ENCODE data around the gene PAK1.
"Not testable (repeated sequence)": the region's sequence is repeated elsewhere in the genome, so short reads cannot be mapped to it uniquely, and the experiment has no call there.

PAK1 gene

GRCh38 chr11:77392842-77393241 lies 81.1 kb downstream of the PAK1 start:
- Mint-ChIP-seq H3K4me1 (ENCODE audit: low read depth) (peaks cover 10% of the 10 kb centered on the region), H3K9me3 (ENCODE audit: low read depth) (no peaks in the 10 kb centered on the region), H3K4me3 (no peak overlapping the region), H3K36me3 (peaks cover 11% of the 10 kb centered on the region), H3K27ac (no peak overlapping the region), H3K27me3 (no peaks in the 10 kb centered on the region)

- H3K27me3 Mint-ChIP-seq: no peaks in the 10 kb centered on the region
- H3K36me3 Mint-ChIP-seq: peaks cover 21% of the 10 kb centered on the region
Observed at GRCh38 chr11:77387701-77388100, 86.2 kb downstream of the PAK1 start.

GRCh38 chr11:77386178-77386577 lies 87.7 kb downstream of the PAK1 start:
- Mint-ChIP-seq H3K9me3 (ENCODE audit: low read depth) (no peaks in the 10 kb centered on the region), H3K4me3 (no peak overlapping the region), H3K27me3 (no peaks in the 10 kb centered on the region), H3K27ac (no peak overlapping the region), H3K36me3 (peaks cover 19% of the 10 kb centered on the region), H3K4me1 (ENCODE audit: low read depth) (peaks cover 11% of the 10 kb centered on the region)

More at GRCh38 chr11:77387701-77388100, 86.2 kb downstream of the PAK1 start:
- Mint-ChIP-seq H3K4me3 (no peak overlapping the region), H3K27ac (no peak overlapping the region), H3K4me1 (ENCODE audit: low read depth) (peaks cover 11% of the 10 kb centered on the region), H3K9me3 (ENCODE audit: low read depth) (no peaks in the 10 kb centered on the region)

- H3K4me1 Mint-ChIP-seq (ENCODE audit: low read depth): peaks cover 11% of the 10 kb centered on the region
Observed at GRCh38 chr11:77385255-77385771, 88.6 kb downstream of the PAK1 start.

GRCh38 chr11:77384571-77384970 lies 89.3 kb downstream of the PAK1 start:
- Mint-ChIP-seq H3K36me3 (peaks cover 18% of the 10 kb centered on the region), H3K27ac (no peak overlapping the region), H3K4me1 (ENCODE audit: low read depth) (peaks cover 9% of the 10 kb centered on the region), H3K9me3 (ENCODE audit: low read depth) (no peaks in the 10 kb centered on the region), H3K27me3 (no peaks in the 10 kb centered on the region), H3K4me3 (no peak overlapping the region)

More at GRCh38 chr11:77385255-77385771, 88.6 kb downstream of the PAK1 start:
- not testable (repeated sequence) for H3K27ac Mint-ChIP-seq; H3K9me3 Mint-ChIP-seq (ENCODE audit: low read depth); H3K4me3 Mint-ChIP-seq; H3K27me3 Mint-ChIP-seq
- peaks cover 16% of the 10 kb centered on the region for H3K36me3 Mint-ChIP-seq

GRCh38 chr11:77383349-77383748 lies 90.5 kb downstream of the PAK1 start:
- H3K9me3 Mint-ChIP-seq (ENCODE audit: low read depth); H3K27ac Mint-ChIP-seq; H3K4me3 Mint-ChIP-seq; H3K27me3 Mint-ChIP-seq; H3K4me1 Mint-ChIP-seq (ENCODE audit: low read depth): not testable (repeated sequence)
- peaks cover 20% of the 10 kb centered on the region for H3K36me3 Mint-ChIP-seq

GRCh38 chr11:77381729-77382665 lies 91.9 kb downstream of the PAK1 start:
- H3K4me1 Mint-ChIP-seq (ENCODE audit: low read depth): no peaks in the 10 kb centered on the region
- H3K36me3 Mint-ChIP-seq: peaks cover 23% of the 10 kb centered on the region
- no peak overlapping the region for H3K27ac Mint-ChIP-seq
- no peaks in the 10 kb centered on the region for H3K9me3 Mint-ChIP-seq (ENCODE audit: low read depth)
- H3K4me3 Mint-ChIP-seq: no peak overlapping the region
- H3K27me3 Mint-ChIP-seq: no peaks in the 10 kb centered on the region

- Mint-ChIP-seq H3K9me3 (ENCODE audit: low read depth) (no peaks in the 10 kb centered on the region), H3K4me3 (no peak overlapping the region), H3K27ac (no peak overlapping the region), H3K4me1 (ENCODE audit: low read depth) (no peaks in the 10 kb centered on the region), H3K36me3 (peaks cover 25% of the 10 kb centered on the region), H3K27me3 (no peaks in the 10 kb centered on the region)
Observed at GRCh38 chr11:77379934-77380333, 94.0 kb downstream of the PAK1 start.

- Mint-ChIP-seq H3K27me3 (no peaks in the 10 kb centered on the region), H3K27ac (no peak overlapping the region), H3K4me1 (ENCODE audit: low read depth) (no peaks in the 10 kb centered on the region), H3K4me3 (no peak overlapping the region), H3K9me3 (ENCODE audit: low read depth) (no peaks in the 10 kb centered on the region), H3K36me3 (peaks cover 23% of the 10 kb centered on the region)
Observed at GRCh38 chr11:77379253-77379652, 94.6 kb downstream of the PAK1 start.

GRCh38 chr11:77377734-77378133 lies 96.2 kb downstream of the PAK1 start:
- Mint-ChIP-seq H3K27ac (no peak overlapping the region), H3K9me3 (ENCODE audit: low read depth) (no peaks in the 10 kb centered on the region), H3K4me3 (no peak overlapping the region), H3K27me3 (no peaks in the 10 kb centered on the region), H3K4me1 (ENCODE audit: low read depth) (no peaks in the 10 kb centered on the region), H3K36me3 (peaks cover 17% of the 10 kb centered on the region)

- Mint-ChIP-seq H3K4me3 (no peak overlapping the region), H3K27ac (no peak overlapping the region), H3K9me3 (ENCODE audit: low read depth) (no peaks in the 10 kb centered on the region), H3K4me1 (ENCODE audit: low read depth) (peaks cover 5% of the 10 kb centered on the region), H3K27me3 (no peaks in the 10 kb centered on the region), H3K36me3 (peaks cover 17% of the 10 kb centered on the region)
Observed at GRCh38 chr11:77375107-77375506, 98.8 kb downstream of the PAK1 start.

GRCh38 chr11:77374611-77375031 lies 99.3 kb downstream of the PAK1 start:
- Mint-ChIP-seq H3K36me3 (peaks cover 16% of the 10 kb centered on the region), H3K27ac (no peak overlapping the region), H3K4me3 (no peak overlapping the region), H3K27me3 (no peaks in the 10 kb centered on the region), H3K4me1 (ENCODE audit: low read depth) (peaks cover 10% of the 10 kb centered on the region), H3K9me3 (ENCODE audit: low read depth) (no peaks in the 10 kb centered on the region)

- Mint-ChIP-seq H3K4me1 (ENCODE audit: low read depth) (peaks cover 10% of the 10 kb centered on the region), H3K9me3 (ENCODE audit: low read depth) (no peaks in the 10 kb centered on the region), H3K27ac (no peak overlapping the region), H3K27me3 (no peaks in the 10 kb centered on the region), H3K4me3 (no peak overlapping the region), H3K36me3 (peaks cover 14% of the 10 kb centered on the region)
Observed at GRCh38 chr11:77374108-77374507, 99.8 kb downstream of the PAK1 start.

GRCh38 chr11:77372726-77373125 lies 101.2 kb downstream of the PAK1 start:
- Mint-ChIP-seq H3K27me3 (no peaks in the 10 kb centered on the region), H3K4me1 (ENCODE audit: low read depth) (peaks cover 10% of the 10 kb centered on the region), H3K27ac (no peak overlapping the region), H3K9me3 (ENCODE audit: low read depth) (no peaks in the 10 kb centered on the region), H3K36me3 (peaks cover 8% of the 10 kb centered on the region), H3K4me3 (no peak overlapping the region)

- Mint-ChIP-seq H3K27ac (no peak overlapping the region), H3K9me3 (ENCODE audit: low read depth) (no peaks in the 10 kb centered on the region), H3K36me3 (peaks cover 7% of the 10 kb centered on the region)
Observed at GRCh38 chr11:77371646-77372045, 102.2 kb downstream of the PAK1 start.

More at GRCh38 chr11:77371646-77372045, 102.2 kb downstream of the PAK1 start:
- no peaks in the 10 kb centered on the region for H3K27me3 Mint-ChIP-seq
- peaks cover 10% of the 10 kb centered on the region for H3K4me1 Mint-ChIP-seq (ENCODE audit: low read depth)
- H3K4me3 Mint-ChIP-seq: no peak overlapping the region
